ENCODE measurements around the gene ZBTB38.

DNA sequence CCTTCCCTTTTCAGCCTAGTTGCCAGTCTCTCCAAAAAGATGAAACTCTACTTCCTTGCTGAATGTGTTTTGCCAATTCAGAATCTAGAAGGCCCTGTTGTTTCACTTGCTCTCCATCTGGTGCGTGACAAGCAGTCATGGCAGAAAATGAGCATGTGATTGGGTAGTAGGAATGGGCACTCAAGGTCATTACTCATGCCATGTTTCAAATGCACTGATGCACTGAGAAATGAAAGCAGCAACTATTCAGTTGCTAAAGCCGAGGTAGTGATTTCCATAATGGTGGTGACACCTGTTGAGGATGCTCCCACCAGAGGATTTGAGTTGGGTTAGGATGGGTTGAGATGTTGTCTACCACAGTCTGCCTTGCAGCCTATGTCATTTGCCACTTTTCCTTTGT, 12.7 kb downstream of the ZBTB38 start:
- TF ChIP-seq, protein P1, sequence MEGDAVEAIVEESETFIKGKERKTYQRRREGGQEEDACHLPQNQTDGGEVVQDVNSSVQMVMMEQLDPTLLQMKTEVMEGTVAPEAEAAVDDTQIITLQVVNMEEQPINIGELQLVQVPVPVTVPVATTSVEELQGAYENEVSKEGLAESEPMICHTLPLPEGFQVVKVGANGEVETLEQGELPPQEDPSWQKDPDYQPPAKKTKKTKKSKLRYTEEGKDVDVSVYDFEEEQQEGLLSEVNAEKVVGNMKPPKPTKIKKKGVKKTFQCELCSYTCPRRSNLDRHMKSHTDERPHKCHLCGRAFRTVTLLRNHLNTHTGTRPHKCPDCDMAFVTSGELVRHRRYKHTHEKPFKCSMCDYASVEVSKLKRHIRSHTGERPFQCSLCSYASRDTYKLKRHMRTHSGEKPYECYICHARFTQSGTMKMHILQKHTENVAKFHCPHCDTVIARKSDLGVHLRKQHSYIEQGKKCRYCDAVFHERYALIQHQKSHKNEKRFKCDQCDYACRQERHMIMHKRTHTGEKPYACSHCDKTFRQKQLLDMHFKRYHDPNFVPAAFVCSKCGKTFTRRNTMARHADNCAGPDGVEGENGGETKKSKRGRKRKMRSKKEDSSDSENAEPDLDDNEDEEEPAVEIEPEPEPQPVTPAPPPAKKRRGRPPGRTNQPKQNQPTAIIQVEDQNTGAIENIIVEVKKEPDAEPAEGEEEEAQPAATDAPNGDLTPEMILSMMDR (IDR thresholded peaks at IDR 0.05) = no peak
- TF ChIP-seq POLR2A (IDR thresholded peaks at IDR 0.05) = no peak
